HAP-1 (cell line): Measurements from ENCODE around the gene SRP54.
"Not testable (repeated sequence)": the region's sequence is repeated elsewhere in the genome, so short reads cannot be mapped to it uniquely, and the experiment has no call there.

Experiments
- DNase-seq, 2 experiments: peaks; one replicate each; pipeline ENCODE4 v3.0.0-alpha.2; 2016 to 2020; ENCODE audit warnings: low spot score in 2 of 2
- H3K27me3 ChIP-seq: fragments of 250-450 bp; sonication (Bioruptor Pico); 2 replicates; pipeline ENCODE4 v1.5.1; 2020; ENCODE audit warnings: low read depth, mild to moderate bottlenecking, moderate library complexity
- H3K36me3 ChIP-seq: fragments of 250-450 bp; sonication (Bioruptor Pico); replicated peaks from 2 replicates; pipeline ENCODE4 v1.5.1; 2020; ENCODE audit warnings: mild to moderate bottlenecking
- H3K4me1 ChIP-seq: fragments of 250-450 bp; sonication (Bioruptor Pico); 2 replicates; pipeline ENCODE4 v1.5.1; 2020; ENCODE audit warnings: mild to moderate bottlenecking
- H3K4me3 ChIP-seq: fragments of 250-450 bp; sonication (Bioruptor Pico); 2 replicates; pipeline ENCODE4 v1.5.1; 2020; ENCODE audit warnings: mild to moderate bottlenecking, moderate library complexity
- H3K9me3 ChIP-seq: fragments of 250-450 bp; sonication (Bioruptor Pico); 2 replicates; pipeline ENCODE4 v1.5.1; 2020; ENCODE audit warnings: mild to moderate bottlenecking, moderate library complexity
- in situ Hi-C: fragments of 300-500 bp; cut with MboI; formaldehyde crosslinking; loops from 3 replicates; pipeline ENCODE4 v1.14.3; 2020; ENCODE audit warnings: low sequenced_read_pairs, inconsistent platforms, mixed read lengths

The SRP54 gene

GRCh38 chr14:34997762-34998161, 15.0 kb downstream of the SRP54 start:
- Histone ChIP-seq H3K4me3 (no peak overlapping the region), H3K27me3 (no peaks in the 10 kb centered on the region), H3K36me3 (no peaks in the 10 kb centered on the region; the same call in 1 of the 2 replicates), H3K4me1 (no peaks in the 10 kb centered on the region), H3K9me3 (no peaks in the 10 kb centered on the region)
- in situ Hi-C loops = no loop called here
- DNase-seq = no peak

- in situ Hi-C loops = no loop called here
- DNase-seq = no peak
- Histone ChIP-seq H3K9me3 (no peaks in the 10 kb centered on the region), H3K4me1 (no peaks in the 10 kb centered on the region), H3K27me3 (no peaks in the 10 kb centered on the region), H3K36me3 (peaks cover 6% of the 10 kb centered on the region), H3K4me3 (no peak overlapping the region)
These were observed 16.7 kb downstream of the SRP54 start for GRCh38 chr14:34999500-34999899.

GRCh38 chr14:35001621-35002020, 18.8 kb downstream of the SRP54 start:
- Histone ChIP-seq H3K4me1 (no peaks in the 10 kb centered on the region), H3K36me3 (peaks cover 14% of the 10 kb centered on the region), H3K9me3 (no peaks in the 10 kb centered on the region), H3K27me3 (no peaks in the 10 kb centered on the region), H3K4me3 (no peak overlapping the region)
- no peak for DNase-seq
- in situ Hi-C loops = no loop called here

- Histone ChIP-seq H3K36me3 (peaks cover 14% of the 10 kb centered on the region), H3K27me3 (no peaks in the 10 kb centered on the region), H3K4me3 (no peak overlapping the region), H3K4me1 (no peaks in the 10 kb centered on the region), H3K9me3 (no peaks in the 10 kb centered on the region)
- in situ Hi-C loops = no loop called here
- DNase-seq = no peak
These were observed 22.0 kb downstream of the SRP54 start for GRCh38 chr14:35004839-35005238.

GRCh38 chr14:35016568-35016967, 33.8 kb downstream of the SRP54 start:
- H3K9me3 ChIP-seq = no peaks in the 10 kb centered on the region
- no peaks in the 10 kb centered on the region for H3K27me3 ChIP-seq
- peaks cover 58% of the 10 kb centered on the region for H3K36me3 ChIP-seq
- no peaks in the 10 kb centered on the region for H3K4me1 ChIP-seq
- in situ Hi-C loops = no loop called here
- DNase-seq = no peak
- H3K4me3 ChIP-seq = no peak overlapping the region

GRCh38 chr14:35020713-35021112, 37.9 kb downstream of the SRP54 start:
- no peaks in the 10 kb centered on the region for H3K4me1 ChIP-seq
- H3K27me3 ChIP-seq = no peaks in the 10 kb centered on the region
- no peak for DNase-seq
- in situ Hi-C loops = no loop called here
- no peak overlapping the region for H3K4me3 ChIP-seq
- peaks cover 52% of the 10 kb centered on the region for H3K36me3 ChIP-seq
- H3K9me3 ChIP-seq = no peaks in the 10 kb centered on the region

- no peak for DNase-seq
- Histone ChIP-seq H3K27me3 (no peaks in the 10 kb centered on the region), H3K4me1 (no peaks in the 10 kb centered on the region), H3K9me3 (no peaks in the 10 kb centered on the region), H3K36me3 (peaks cover 55% of the 10 kb centered on the region), H3K4me3 (no peak overlapping the region)
- in situ Hi-C loops = no loop called here
These were observed 45.6 kb downstream of the SRP54 start for GRCh38 chr14:35028435-35028834.

- Histone ChIP-seq H3K9me3 (peaks cover 14% of the 10 kb centered on the region; the same call in 1 of the 2 replicates), H3K4me1 (no peaks in the 10 kb centered on the region), H3K27me3 (no peaks in the 10 kb centered on the region), H3K36me3 (peaks cover 46% of the 10 kb centered on the region), H3K4me3 (no peak overlapping the region)
- in situ Hi-C loops = no loop called here
- DNase-seq = no peak
These were observed 49.8 kb downstream of the SRP54 start for GRCh38 chr14:35032562-35032961.

GRCh38 chr14:35034440-35034833, 51.6 kb downstream of the SRP54 start:
- in situ Hi-C loops = no loop called here
- Histone ChIP-seq H3K4me3 (no peak overlapping the region), H3K9me3 (peaks cover 14% of the 10 kb centered on the region; the same call in 1 of the 2 replicates), H3K36me3 (peaks cover 32% of the 10 kb centered on the region), H3K4me1 (no peaks in the 10 kb centered on the region), H3K27me3 (no peaks in the 10 kb centered on the region)
- no peak for DNase-seq

- Histone ChIP-seq H3K36me3 (peaks cover 26% of the 10 kb centered on the region), H3K9me3 (peaks cover 14% of the 10 kb centered on the region; the same call in 1 of the 2 replicates)
- DNase-seq, H3K4me1 ChIP-seq, H3K27me3 ChIP-seq, H3K4me3 ChIP-seq, in situ Hi-C loops: not testable (repeated sequence)
These were observed 52.3 kb downstream of the SRP54 start for GRCh38 chr14:35034944-35035554.

GRCh38 chr14:35038312-35038711, 55.5 kb downstream of the SRP54 start:
- H3K27me3 ChIP-seq, H3K36me3 ChIP-seq, in situ Hi-C loops, DNase-seq, H3K4me3 ChIP-seq, H3K4me1 ChIP-seq: not testable (repeated sequence)
- H3K9me3 ChIP-seq = peaks cover 14% of the 10 kb centered on the region; the same call in 1 of the 2 replicates

GRCh38 chr14:35042632-35043031, 59.8 kb downstream of the SRP54 start:
- H3K4me3 ChIP-seq = no peak overlapping the region
- in situ Hi-C loops = no loop called here
- H3K4me1 ChIP-seq = peaks cover 3% of the 10 kb centered on the region; the same call in 1 of the 2 replicates
- H3K9me3 ChIP-seq = no peaks in the 10 kb centered on the region
- no peak for DNase-seq
- no peaks in the 10 kb centered on the region for H3K27me3 ChIP-seq
- H3K36me3 ChIP-seq = no peaks in the 10 kb centered on the region

GRCh38 chr14:35043046-35043445, 60.3 kb downstream of the SRP54 start:
- no peaks in the 10 kb centered on the region for H3K9me3 ChIP-seq
- peaks cover 3% of the 10 kb centered on the region; the same call in 1 of the 2 replicates for H3K4me1 ChIP-seq
- H3K27me3 ChIP-seq = no peaks in the 10 kb centered on the region
- H3K4me3 ChIP-seq = no peak overlapping the region
- DNase-seq = no peak
- H3K36me3 ChIP-seq = no peaks in the 10 kb centered on the region
- in situ Hi-C loops = no loop called here

GRCh38 chr14:35044939-35045797, 62.4 kb downstream of the SRP54 start:
- Histone ChIP-seq H3K9me3 (no peaks in the 10 kb centered on the region), H3K4me1 (peaks cover 3% of the 10 kb centered on the region; the same call in 1 of the 2 replicates), H3K27me3 (no peaks in the 10 kb centered on the region), H3K36me3 (peaks cover 5% of the 10 kb centered on the region; the same call in 1 of the 2 replicates), H3K4me3 (peak overlapping the region; percentile 90)
- DNase-seq = no peak
- in situ Hi-C loops = no loop called here
